Measurements from ENCODE around the gene PRKAG2.

The PRKAG2 gene

GRCh38 chr7:151677581-151678226, 199.2 kb downstream of the PRKAG2 start:
- H2AFZ ChIP-seq: no peak overlapping the region
- H3K79me2 ChIP-seq: no peaks in the 10 kb centered on the region
- H3K4me2 ChIP-seq (ENCODE audit: low read length): no peak overlapping the region
- H3K4me3 ChIP-seq (ENCODE audit: low read depth, low read length): no peak overlapping the region
- H3K27me3 ChIP-seq (ENCODE audit: control insufficient read depth, insufficient read depth, low read length): no peaks in the 10 kb centered on the region
- no peak overlapping the region for H3K27ac ChIP-seq
- no peaks in the 10 kb centered on the region for H3K36me3 ChIP-seq (ENCODE audit: control insufficient read depth, insufficient read depth, low read length)
- no peak overlapping the region for H3K9ac ChIP-seq
- TF ChIP-seq CTCF (IDR thresholded peaks at IDR 0.05): no peak
- no peaks in the 10 kb centered on the region for H3K9me3 ChIP-seq (ENCODE audit: control insufficient read depth, low read length)
- no peaks in the 10 kb centered on the region for H3K4me1 ChIP-seq

GRCh38 chr7:151676759-151677158, 200.2 kb downstream of the PRKAG2 start:
- H3K4me1 ChIP-seq: no peaks in the 10 kb centered on the region
- no peaks in the 10 kb centered on the region for H3K79me2 ChIP-seq
- H3K9ac ChIP-seq: no peak overlapping the region
- no peak overlapping the region for H3K4me3 ChIP-seq (ENCODE audit: low read depth, low read length)
- H3K27ac ChIP-seq: no peak overlapping the region
- H2AFZ ChIP-seq: no peak overlapping the region
- H3K27me3 ChIP-seq (ENCODE audit: control insufficient read depth, insufficient read depth, low read length): no peaks in the 10 kb centered on the region
- no peak for TF ChIP-seq CTCF (IDR thresholded peaks at IDR 0.05)
- H3K36me3 ChIP-seq (ENCODE audit: control insufficient read depth, insufficient read depth, low read length): no peaks in the 10 kb centered on the region
- no peaks in the 10 kb centered on the region for H3K9me3 ChIP-seq (ENCODE audit: control insufficient read depth, low read length)
- no peak overlapping the region for H3K4me2 ChIP-seq (ENCODE audit: low read length)

DNA sequence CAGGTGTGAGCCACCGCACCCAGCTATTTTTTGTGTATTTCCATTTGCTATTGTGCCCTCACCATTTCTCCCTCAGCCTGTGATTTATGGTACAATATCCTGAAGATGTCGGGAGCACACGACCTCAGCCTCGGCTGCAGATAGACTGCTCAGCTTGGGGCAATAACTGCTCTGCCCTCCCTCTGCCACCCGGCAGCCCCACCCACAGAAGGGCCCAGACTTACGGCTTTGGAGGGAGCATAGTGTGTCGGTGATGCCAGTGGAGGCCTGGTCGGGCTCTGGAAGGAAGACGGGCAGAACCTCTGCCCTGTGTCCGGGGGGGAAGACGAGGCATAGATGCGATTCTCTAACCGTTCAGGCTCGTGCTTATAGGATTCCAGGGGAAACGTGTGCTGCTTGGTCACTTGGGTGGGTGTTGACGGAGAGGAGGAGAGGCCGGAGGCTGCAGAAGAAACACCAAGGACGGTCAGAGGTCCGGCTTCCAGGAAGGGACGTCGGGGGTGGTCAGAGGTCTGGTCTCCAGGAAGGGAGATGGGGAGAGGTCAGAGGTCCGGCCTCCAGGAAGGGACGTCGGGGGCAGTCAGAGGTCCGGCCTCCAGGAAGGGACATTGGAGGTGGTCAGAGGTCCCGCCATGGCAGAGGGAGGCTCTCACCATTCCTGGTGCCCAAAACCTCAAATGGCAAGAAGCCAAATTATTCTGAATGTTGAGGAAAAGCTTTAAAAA, 201.6 kb downstream of the PRKAG2 start:
- H3K4me1 ChIP-seq: no peaks in the 10 kb centered on the region

GRCh38 chr7:151674161-151674920, 202.6 kb downstream of the PRKAG2 start:
- no peak overlapping the region for H3K9ac ChIP-seq
- H3K36me3 ChIP-seq (ENCODE audit: control insufficient read depth, insufficient read depth, low read length): no peaks in the 10 kb centered on the region
- H3K4me1 ChIP-seq: no peaks in the 10 kb centered on the region
- H3K27me3 ChIP-seq (ENCODE audit: control insufficient read depth, insufficient read depth, low read length): no peaks in the 10 kb centered on the region
- H3K9me3 ChIP-seq (ENCODE audit: control insufficient read depth, low read length): no peaks in the 10 kb centered on the region
- no peak overlapping the region for H3K27ac ChIP-seq
- no peak overlapping the region for H3K4me3 ChIP-seq (ENCODE audit: low read depth, low read length)
- H3K79me2 ChIP-seq: no peaks in the 10 kb centered on the region
- TF ChIP-seq CTCF (IDR thresholded peaks at IDR 0.05): no peak
- H3K4me2 ChIP-seq (ENCODE audit: low read length): no peak overlapping the region
- no peak overlapping the region for H2AFZ ChIP-seq

More for the DNA sequence above, 201.6 kb downstream of the PRKAG2 start:
- no peak overlapping the region for H3K4me2 ChIP-seq (ENCODE audit: low read length)
- no peaks in the 10 kb centered on the region for H3K9me3 ChIP-seq (ENCODE audit: control insufficient read depth, low read length)
- no peak overlapping the region for H3K4me3 ChIP-seq (ENCODE audit: low read depth, low read length)
- H3K27me3 ChIP-seq (ENCODE audit: control insufficient read depth, insufficient read depth, low read length): no peaks in the 10 kb centered on the region
- H3K27ac ChIP-seq: no peak overlapping the region
- no peak for TF ChIP-seq CTCF (IDR thresholded peaks at IDR 0.05)
- H3K36me3 ChIP-seq (ENCODE audit: control insufficient read depth, insufficient read depth, low read length): no peaks in the 10 kb centered on the region
- H2AFZ ChIP-seq: no peak overlapping the region
- no peak overlapping the region for H3K9ac ChIP-seq
- H3K79me2 ChIP-seq: no peaks in the 10 kb centered on the region
